ENCODE data around the gene SSPN.

GRCh38 chr12:26226122-26226521 is 30.7 kb downstream of the SSPN start:
- TF ChIP-seq POLR2AphosphoS5 (IDR thresholded peaks at IDR 0.05; ENCODE audit: low read depth, low read length): no peak
- no peak for TF ChIP-seq POLR2A (IDR thresholded peaks at IDR 0.05; ENCODE audit: low read depth, low read length)

Data from GM12892 (cell line).